Ascending aorta (tissue), 2 donors: Measurements from ENCODE around the gene GSN. TPM values are rescaled to one million over a fixed set of nuclear protein-coding genes. Genes with fewer than 3 reads are reported as not detected.
A peak's percentile ranks its signal among the peaks of the same experiment; 100 is the strongest.

Source experiments
- DNase-seq, 2 donors: peaks; one replicate each; pipeline ENCODE4 v3.0.0-alpha.2; 2019; ENCODE audit warnings: low spot score in 2 of 2
- H3K27ac ChIP-seq, 2 donors: fragments of 200-600 bp; sonication (generic); one replicate each; pipeline ENCODE4 v1.5.1; 2016 to 2017; ENCODE audit warnings: mild to moderate bottlenecking in 1 of 2
- H3K27me3 ChIP-seq: fragments of 200-600 bp; sonication (generic); one replicate; pipeline ENCODE4 v1.5.1; 2017
- H3K36me3 ChIP-seq, 2 donors: fragments of 200-600 bp; sonication (generic); one replicate each; pipeline ENCODE4 v1.5.1; 2016
- H3K4me1 ChIP-seq, 2 donors: fragments of 200-600 bp; sonication (generic); one replicate each; pipeline ENCODE4 v1.5.1; 2016 to 2017; ENCODE audit warnings: mild to moderate bottlenecking in 1 of 2
- H3K4me3 ChIP-seq, 2 donors: fragments of 200-600 bp; sonication (generic); one replicate each; pipeline ENCODE4 v1.5.1; 2016 to 2017; ENCODE audit warnings: mild to moderate bottlenecking in 1 of 2
- H3K9me3 ChIP-seq, 2 donors: fragments of 200-600 bp; sonication (generic); one replicate each; pipeline ENCODE4 v1.5.1; 2016
- intact Hi-C: fragments of 100-400 bp; cut with DNase I; formaldehyde crosslinking; loops from one replicate; pipeline ENCODE4 v1.15.1; 2023
- total RNA-seq: library from RNA; depleted of rRNA; stranded (reverse); fragments of >200 nt; gene quantifications from one replicate; pipeline ENCODE4 v1.1.0, GENCODE V29; 2016
- TF ChIP-seq, protein P1 (sequence below), 3 experiments: fragments of 200-600 bp in 2 of 3; fragments of 450-650 bp in 1 of 3; sonication (generic) in 2 of 3; IDR thresholded peaks; one replicate each; pipeline ENCODE4 v1.5.1; 2016 to 2019; ENCODE audit warnings: antibody characterized with exemption in 3 of 3, mild to moderate bottlenecking in 1 of 3, moderate library complexity in 1 of 3

Gene GSN
- total RNA-seq, 1 donor from 2014 or later, result 3,012 TPM

DNA sequence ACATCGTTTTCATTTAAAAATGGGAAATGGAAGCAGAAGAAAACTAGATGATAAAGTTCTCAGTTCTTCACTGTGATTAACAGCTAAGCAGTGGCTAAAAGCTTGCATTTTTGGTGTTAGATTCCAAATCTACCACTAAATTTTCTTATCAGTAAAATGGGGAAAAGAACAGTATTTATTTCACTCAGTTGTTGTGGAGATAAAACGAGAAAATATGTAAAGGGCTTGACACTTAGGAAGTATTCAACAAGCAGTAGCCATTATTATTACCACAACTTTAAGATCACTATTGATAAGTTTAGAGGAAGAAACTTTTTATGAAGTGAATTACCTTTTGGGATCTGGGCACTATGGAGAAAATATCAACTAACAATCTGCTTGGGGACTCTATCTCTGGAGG lies 97.6 kb downstream of the GSN start:
- Histone ChIP-seq H3K27me3 (no peaks in the 10 kb centered on the region), H3K4me3 (peak overlapping the region in 1 of 2 donors; percentile 26), H3K36me3 (no peaks in the 10 kb centered on the region), H3K9me3 (no peaks in the 10 kb centered on the region), H3K27ac (peak overlapping the region; percentile 85 to 98), H3K4me1 (peaks cover 19 to 53% of the 10 kb centered on the region in 2 donors)
- TF ChIP-seq, protein P1, sequence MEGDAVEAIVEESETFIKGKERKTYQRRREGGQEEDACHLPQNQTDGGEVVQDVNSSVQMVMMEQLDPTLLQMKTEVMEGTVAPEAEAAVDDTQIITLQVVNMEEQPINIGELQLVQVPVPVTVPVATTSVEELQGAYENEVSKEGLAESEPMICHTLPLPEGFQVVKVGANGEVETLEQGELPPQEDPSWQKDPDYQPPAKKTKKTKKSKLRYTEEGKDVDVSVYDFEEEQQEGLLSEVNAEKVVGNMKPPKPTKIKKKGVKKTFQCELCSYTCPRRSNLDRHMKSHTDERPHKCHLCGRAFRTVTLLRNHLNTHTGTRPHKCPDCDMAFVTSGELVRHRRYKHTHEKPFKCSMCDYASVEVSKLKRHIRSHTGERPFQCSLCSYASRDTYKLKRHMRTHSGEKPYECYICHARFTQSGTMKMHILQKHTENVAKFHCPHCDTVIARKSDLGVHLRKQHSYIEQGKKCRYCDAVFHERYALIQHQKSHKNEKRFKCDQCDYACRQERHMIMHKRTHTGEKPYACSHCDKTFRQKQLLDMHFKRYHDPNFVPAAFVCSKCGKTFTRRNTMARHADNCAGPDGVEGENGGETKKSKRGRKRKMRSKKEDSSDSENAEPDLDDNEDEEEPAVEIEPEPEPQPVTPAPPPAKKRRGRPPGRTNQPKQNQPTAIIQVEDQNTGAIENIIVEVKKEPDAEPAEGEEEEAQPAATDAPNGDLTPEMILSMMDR (IDR thresholded peaks at IDR 0.05), result no peak
- DNase-seq, result no peak
- intact Hi-C loops, result no loop called here

DNA sequence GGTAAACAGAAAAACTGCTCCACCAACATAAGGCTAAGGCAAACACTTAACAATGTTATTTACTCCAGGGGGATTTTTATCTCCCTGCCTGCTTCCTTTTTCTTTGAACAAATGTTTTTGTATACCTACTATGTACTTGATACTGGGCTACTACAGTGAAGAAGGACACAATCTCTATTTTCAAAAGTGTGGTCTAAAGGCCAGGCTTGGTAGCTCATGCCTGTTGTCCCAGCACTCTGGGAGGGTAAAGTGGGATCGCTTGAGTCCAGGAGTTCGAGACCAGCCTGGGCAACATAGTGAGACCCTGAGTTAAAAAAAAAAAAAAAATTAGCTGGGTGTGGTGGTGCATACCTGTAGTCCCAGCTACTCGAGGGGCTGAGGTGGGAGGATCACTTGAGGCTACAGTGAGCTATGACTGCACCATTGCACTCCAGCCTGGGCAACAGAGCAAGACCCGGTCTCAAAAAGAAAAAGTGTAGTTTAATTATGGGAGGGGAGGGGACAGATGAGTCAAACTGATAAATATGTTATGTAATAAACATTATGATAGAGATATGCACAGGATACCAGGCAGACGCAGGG lies 98.7 kb downstream of the GSN start:
- Histone ChIP-seq H3K9me3 (no peaks in the 10 kb centered on the region), H3K36me3 (no peaks in the 10 kb centered on the region), H3K27ac (peak overlapping the region; percentile 96 to 98), H3K27me3 (no peaks in the 10 kb centered on the region), H3K4me1 (peaks cover 19 to 48% of the 10 kb centered on the region in 2 donors), H3K4me3 (peak overlapping the region in 1 of 2 donors; percentile 81)
- TF ChIP-seq, protein P1 (IDR thresholded peaks at IDR 0.05), result no peak
- no peak for DNase-seq
- intact Hi-C loops, result no loop called here

DNA sequence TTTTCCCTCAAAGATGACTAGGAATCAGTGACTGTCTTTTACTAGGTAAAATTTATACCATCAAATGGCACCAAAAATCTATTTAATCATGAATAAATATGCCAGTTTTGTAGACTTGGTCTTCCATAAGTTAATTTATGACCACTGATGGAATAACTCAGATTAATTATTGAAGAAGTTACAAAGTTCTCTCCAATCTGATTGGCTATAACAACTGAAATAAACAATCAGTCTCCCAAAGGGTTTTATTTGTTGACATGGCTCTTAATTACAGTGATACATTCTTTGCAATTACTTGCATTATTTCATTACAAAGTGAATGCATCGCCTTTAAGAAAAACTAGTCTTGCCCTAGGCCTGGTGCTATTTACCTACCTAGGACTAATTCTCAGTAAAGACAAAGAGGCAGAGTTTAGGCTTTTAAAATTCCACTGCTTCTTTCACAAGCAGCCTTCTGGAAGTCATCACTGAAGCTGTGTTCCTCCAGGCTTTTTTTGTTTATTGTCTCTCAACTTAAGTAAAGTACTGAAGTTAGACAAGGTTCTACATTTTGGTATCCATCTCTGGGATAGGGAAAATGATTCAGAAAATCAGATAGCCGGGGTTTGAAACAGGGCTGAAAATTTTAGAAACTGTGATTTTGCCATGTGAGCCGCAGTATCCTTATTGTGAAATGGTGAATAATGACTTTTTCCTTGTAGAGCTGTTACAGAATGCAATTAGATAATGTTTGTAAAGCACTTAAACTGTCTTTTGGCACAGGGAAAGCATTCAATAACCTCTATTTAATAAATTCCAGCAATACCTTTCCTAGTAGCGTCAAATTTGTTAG lies 99.6 kb downstream of the GSN start:
- H3K9me3 ChIP-seq, result no peaks in the 10 kb centered on the region
- H3K27ac ChIP-seq, result peak overlapping the region; percentile 96 to 98
- no peaks in the 10 kb centered on the region for H3K27me3 ChIP-seq
- TF ChIP-seq, protein P1 (IDR thresholded peaks at IDR 0.05), result no peak
- no peak for DNase-seq
- H3K4me1 ChIP-seq, result peaks cover 16 to 46% of the 10 kb centered on the region in 2 donors
- H3K36me3 ChIP-seq, result no peaks in the 10 kb centered on the region
- intact Hi-C loops, result loop anchor here (2.0 kb wide), 1 partner anchor 81 kb away; no protein-coding TSS in a partner anchor
- peak overlapping the region; percentile 69 to 81 for H3K4me3 ChIP-seq

DNA sequence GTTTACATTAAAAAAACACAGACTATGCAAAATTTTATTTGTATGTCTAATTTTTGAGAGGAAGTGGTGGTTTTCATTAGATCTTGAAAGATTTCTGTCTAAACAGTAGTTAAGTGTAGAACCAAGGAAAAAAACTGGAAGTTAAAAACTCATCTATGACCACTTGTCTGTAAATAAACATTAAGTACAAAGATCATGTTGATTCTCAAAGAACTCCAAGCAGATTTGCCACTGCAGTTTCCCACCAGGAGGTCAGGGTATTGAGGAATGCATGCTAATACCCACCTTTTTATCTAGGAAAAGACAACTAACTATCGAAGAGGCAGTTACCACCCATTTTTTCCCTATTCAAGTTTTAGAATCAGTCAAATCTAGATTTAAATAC lies 100.2 kb downstream of the GSN start:
- Histone ChIP-seq H3K27ac (peak overlapping the region; percentile 96 to 98), H3K4me3 (peak overlapping the region; percentile 69 to 81), H3K27me3 (no peaks in the 10 kb centered on the region), H3K36me3 (no peaks in the 10 kb centered on the region), H3K4me1 (peaks cover 13 to 46% of the 10 kb centered on the region in 2 donors), H3K9me3 (no peaks in the 10 kb centered on the region)
- no peak for DNase-seq
- TF ChIP-seq, protein P1 (IDR thresholded peaks at IDR 0.05), result no peak
- intact Hi-C loops, result loop anchor here (2.0 kb wide), 1 partner anchor 81 kb away; no protein-coding TSS in a partner anchor

DNA sequence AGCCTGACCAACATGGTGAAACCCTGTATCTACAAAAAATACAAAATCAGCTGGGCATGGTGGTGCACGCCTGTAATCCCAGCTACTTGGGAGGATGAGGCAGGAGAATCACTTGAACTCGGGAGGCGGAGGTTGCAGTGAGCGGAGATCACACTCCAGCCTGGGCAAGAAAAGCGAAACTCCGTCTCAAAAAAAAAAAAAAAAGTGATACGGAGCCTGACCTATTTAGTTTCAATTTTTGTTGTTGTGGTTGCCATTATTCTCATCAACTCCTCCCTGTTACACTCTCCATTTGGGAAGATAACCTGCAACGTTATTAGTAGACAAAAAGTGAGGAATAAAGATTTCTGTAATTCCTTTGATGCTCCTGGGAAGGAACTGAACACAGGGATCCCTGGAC lies 100.8 kb downstream of the GSN start:
- H3K27ac ChIP-seq, result peak overlapping the region; percentile 96 to 98
- H3K9me3 ChIP-seq, result no peaks in the 10 kb centered on the region
- intact Hi-C loops, result loop anchor here (1.0 to 2.0 kb wide), 2 partner anchors 17 to 82 kb away; no protein-coding TSS in a partner anchor

More for the DNA sequence above, 100.8 kb downstream of the GSN start:
- H3K27me3 ChIP-seq, result no peaks in the 10 kb centered on the region
- H3K4me3 ChIP-seq, result peak overlapping the region; percentile 69 to 81
- H3K36me3 ChIP-seq, result no peaks in the 10 kb centered on the region
- DNase-seq, result no peak
- TF ChIP-seq, protein P1 (IDR thresholded peaks at IDR 0.05), result no peak
- H3K4me1 ChIP-seq, result peaks cover 7 to 47% of the 10 kb centered on the region in 2 donors
